ENCODE results near the gene ANKMY1.

Gene ANKMY1

DNA sequence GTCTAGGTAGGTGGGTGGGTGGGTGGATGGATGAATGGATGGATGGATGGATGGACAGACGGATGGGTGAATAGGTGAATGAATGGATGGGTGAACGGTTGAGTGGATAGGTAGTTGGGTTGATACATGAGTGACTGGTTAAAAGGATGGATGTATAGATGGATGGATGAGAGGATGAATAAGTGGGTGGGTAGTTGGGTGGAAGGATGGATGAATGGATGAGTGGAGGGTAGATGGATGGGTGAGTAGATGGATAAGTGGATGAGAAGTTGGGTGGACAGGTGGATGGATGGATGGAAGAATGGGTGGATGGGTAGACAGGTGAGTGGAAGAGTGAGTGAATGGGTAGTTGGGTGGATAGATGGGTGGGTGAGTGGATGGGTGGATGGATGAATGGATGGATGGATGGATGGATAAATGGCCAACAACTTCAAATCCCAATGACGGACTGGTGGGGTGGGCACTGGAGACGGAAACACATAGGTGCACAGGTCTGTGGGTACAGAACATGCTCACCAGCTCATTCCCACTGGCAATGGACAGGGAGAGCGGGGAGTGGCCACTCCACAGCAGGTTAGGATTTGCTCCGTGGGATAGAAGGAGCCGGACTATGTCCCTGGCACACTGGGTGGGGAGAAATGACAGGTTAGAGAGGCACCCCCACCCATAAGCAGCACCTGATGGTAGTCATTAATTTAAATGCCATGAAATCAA is 48.8 kb downstream of the ANKMY1 start:
- no peak for TF ChIP-seq CTCF (IDR thresholded peaks at IDR 0.05; ENCODE audit: insufficient read depth, missing control alignments)
- FAIRE-seq = no peak
- no peak for DNase-seq (ENCODE audit: insufficient read length, low spot score)

GRCh38 chr2:240507778-240508251 is 50.0 kb downstream of the ANKMY1 start:
- DNase-seq (ENCODE audit: insufficient read length, low spot score) (no peak), FAIRE-seq (no peak)
- no peak for TF ChIP-seq CTCF (IDR thresholded peaks at IDR 0.05; ENCODE audit: insufficient read depth, missing control alignments)

DNA sequence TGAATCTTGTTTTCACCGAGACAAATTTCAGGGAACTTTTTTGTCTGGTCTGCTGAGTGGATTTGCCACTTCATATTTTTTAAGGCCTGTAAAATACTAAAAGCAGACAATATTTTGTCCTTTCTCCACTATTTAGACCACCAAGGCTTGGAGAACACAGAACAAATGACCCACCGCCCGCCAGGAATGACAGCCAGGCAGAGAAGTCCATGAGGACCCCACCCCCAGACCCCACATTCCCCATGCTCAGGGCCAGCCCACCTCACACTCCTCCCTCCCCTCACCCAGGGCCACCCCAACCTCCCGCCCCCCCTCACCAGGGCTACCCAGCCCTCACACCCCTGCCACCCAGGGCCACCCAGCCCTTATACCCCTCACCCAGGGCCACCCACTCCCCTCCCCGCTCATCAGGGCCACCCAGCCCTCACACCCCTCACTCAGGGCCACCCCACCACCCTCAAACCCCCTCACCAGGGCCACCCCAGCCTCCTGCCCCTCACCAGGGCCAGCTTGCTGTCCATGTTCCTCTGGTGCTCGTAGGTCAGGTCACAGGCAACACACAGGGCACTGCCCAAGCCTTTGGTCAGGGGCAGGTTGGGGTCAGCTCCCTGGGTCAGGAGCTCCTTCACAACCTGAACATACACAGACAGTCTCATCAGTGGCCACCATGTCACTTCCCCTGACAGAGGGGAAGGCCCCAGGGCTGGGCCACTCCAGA is 50.6 kb downstream of the ANKMY1 start:
- FAIRE-seq (no peak), DNase-seq (ENCODE audit: insufficient read length, low spot score) (no peak)
- TF ChIP-seq CTCF (IDR thresholded peaks at IDR 0.05; ENCODE audit: insufficient read depth, missing control alignments) = no peak

DNA sequence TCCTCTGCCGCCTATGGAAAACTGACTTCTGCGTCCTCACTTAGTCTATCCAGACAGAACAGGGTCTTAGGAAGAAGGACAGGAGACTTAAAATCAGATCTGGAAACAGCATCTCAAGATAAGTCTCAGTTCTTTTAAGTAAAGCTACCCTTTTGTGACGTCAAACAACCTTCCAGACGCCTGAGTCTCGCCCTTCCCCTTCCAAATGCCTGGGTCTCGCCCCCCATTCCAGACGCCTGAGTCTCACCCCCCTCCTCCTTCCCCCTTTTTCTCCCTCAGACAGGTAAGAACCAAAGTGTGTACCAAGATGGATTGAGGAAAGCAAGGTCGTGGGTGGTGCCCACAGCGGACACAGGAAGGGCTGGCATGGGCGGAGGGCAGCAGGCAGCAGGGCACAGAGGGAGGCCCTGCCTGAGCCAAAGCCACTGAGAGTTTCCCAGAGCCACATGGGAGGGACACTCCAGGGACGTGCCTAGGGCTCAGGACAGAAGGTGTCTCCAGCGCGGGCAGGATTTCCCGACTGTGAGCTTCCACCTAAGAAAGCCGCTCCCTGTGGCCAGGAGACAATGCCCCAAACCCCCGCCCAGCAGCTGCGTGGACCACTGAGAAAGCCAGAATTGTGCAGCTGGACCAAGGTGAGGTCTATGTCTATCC is 51.3 kb downstream of the ANKMY1 start:
- DNase-seq (ENCODE audit: insufficient read length, low spot score) (no peak), FAIRE-seq (no peak)
- TF ChIP-seq CTCF (IDR thresholded peaks at IDR 0.05; ENCODE audit: insufficient read depth, missing control alignments) = no peak

- TF ChIP-seq CTCF (IDR thresholded peaks at IDR 0.05; ENCODE audit: insufficient read depth, missing control alignments) = no peak
- no peak for FAIRE-seq
- DNase-seq (ENCODE audit: insufficient read length, low spot score) = no peak
Measured at GRCh38 chr2:240505910-240506309, 51.9 kb downstream of the ANKMY1 start.

- no peak for TF ChIP-seq CTCF (IDR thresholded peaks at IDR 0.05; ENCODE audit: insufficient read depth, missing control alignments)
- FAIRE-seq = no peak
- no peak for DNase-seq (ENCODE audit: insufficient read length, low spot score)
Measured at GRCh38 chr2:240503848-240504247, 53.9 kb downstream of the ANKMY1 start.

Measured in D721Med (cell line).